T-cell (primary cell): ENCODE data around the gene SHISA8. TPM values are rescaled to one million over a fixed set of nuclear protein-coding genes. Genes with fewer than 3 reads are reported as not detected.

ENCODE experiments used
- ATAC-seq, 4 experiments: fragments of 200-7000 bp in 3 of 4; fragments of 150-1000 bp in 1 of 4; cut with Tn5 transposase; replicated peaks in 1 of 4; 1 replicate in 3 of 4; 2 replicates in 1 of 4; pipeline ENCODE4 v1.10.0; 2021; ENCODE audit warnings: moderate library complexity in 3 of 4, mild to moderate bottlenecking in 2 of 4, moderate number of reproducible peaks in 1 of 4
- CTCF ChIA-PET, 2 donors: fragments of 300-600 bp; sonication (Branson Sonifier 250); formaldehyde crosslinking; loops; one replicate each; lab custom pipeline; 2022; ENCODE audit warnings: antibody characterized with exemption in 2 of 2; lab: Charles Lee
- POLR2A ChIA-PET, 2 donors: fragments of 300-600 bp; sonication (Branson Sonifier 250); formaldehyde crosslinking; loops; one replicate each; lab custom pipeline; 2022; ENCODE audit warnings: antibody characterized with exemption in 2 of 2; lab: Charles Lee
- DNase-seq, 35 experiments: peaks; one replicate each; pipeline versions ENCODE4 v3.0.0 to v3.0.0-alpha.2; 2013 to 2023
- H3K27ac ChIP-seq: one replicate; pipeline ENCODE4 v1.5.1; 2013; ENCODE audit warnings: low read length
- H3K27me3 ChIP-seq, 2 experiments: replicated peaks in 1 of 2; 1 replicate in 1 of 2; 2 replicates in 1 of 2; pipeline versions ENCODE4 v1.6.1 to v1.7.0; 2013; ENCODE audit warnings: low read length in 1 of 2, mixed read lengths in 1 of 2; ENCODE audit not compliant: control insufficient read depth in 2 of 2, insufficient read depth in 2 of 2; ENCODE audit errors: extremely low read depth in 1 of 2
- H3K36me3 ChIP-seq, 2 donors: 1 replicate in 1 of 2; 2 replicates in 1 of 2; pipeline versions ENCODE4 v1.6.1 to v1.7.0; 2013; ENCODE audit warnings: low read length in 1 of 2; ENCODE audit not compliant: control insufficient read depth in 2 of 2, insufficient read depth in 1 of 2; ENCODE audit errors: extremely low read depth in 1 of 2
- H3K4me1 ChIP-seq, 2 experiments: 1 replicate in 1 of 2; 2 replicates in 1 of 2; pipeline versions ENCODE4 v1.6.1 to v1.7.0; 2013; ENCODE audit warnings: low read length in 2 of 2, mixed read lengths in 1 of 2; ENCODE audit not compliant: insufficient read depth in 2 of 2, control insufficient read depth in 1 of 2; ENCODE audit errors: extremely low read depth in 1 of 2
- H3K4me3 ChIP-seq, 2 donors: 1 replicate in 1 of 2; 2 replicates in 1 of 2; pipeline versions ENCODE4 v1.5.1 to v1.7.0; 2013; ENCODE audit warnings: mild to moderate bottlenecking in 2 of 2, low read length in 1 of 2, moderate library complexity in 1 of 2; ENCODE audit not compliant: control insufficient read depth in 1 of 2; ENCODE audit errors: extremely low read depth in 1 of 2
- H3K9me3 ChIP-seq: 2 replicates; pipeline ENCODE4 v1.7.0; 2013
- H3K27ac Mint-ChIP-seq, 2 donors: one replicate each; pipeline ENCODE4 v1.8.0; 2020 to 2021; ENCODE audit warnings: mild to moderate bottlenecking in 2 of 2, mixed read lengths in 2 of 2
- H3K27me3 Mint-ChIP-seq, 2 donors: one replicate each; pipeline ENCODE4 v1.8.0; 2021 to 2022; ENCODE audit warnings: mixed read lengths in 2 of 2
- H3K36me3 Mint-ChIP-seq: one replicate; pipeline ENCODE4 v1.8.0; 2021; ENCODE audit warnings: mixed read lengths
- H3K4me1 Mint-ChIP-seq, 3 donors: one replicate each; pipeline ENCODE4 v1.8.0; 2020 to 2022; ENCODE audit warnings: mixed read lengths in 3 of 3, mild to moderate bottlenecking in 1 of 3
- H3K4me3 Mint-ChIP-seq, 3 donors: one replicate each; pipeline ENCODE4 v1.8.0; 2020 to 2022; ENCODE audit warnings: mild to moderate bottlenecking in 3 of 3, mixed read lengths in 3 of 3, moderate library complexity in 3 of 3
- H3K9me3 Mint-ChIP-seq, 3 donors: one replicate each; pipeline ENCODE4 v1.8.0; 2020 to 2022; ENCODE audit warnings: mixed read lengths in 3 of 3
- WGBS: methylation state at CpG from one replicate; pipeline ENCODE4 v1.1.5; 2013; ENCODE audit warnings: missing lambda C conversion rate; ENCODE audit not compliant: insufficient coverage; 5-methylcytosine and 5-hydroxymethylcytosine counted together
- total RNA-seq, 35 experiments: library from RNA in 6 of 35; stranded (reverse) in 6 of 35; fragments of 120-200 nt in 1 of 35; gene quantifications; one replicate each; pipeline versions ENCODE4 v1.2.1 to v1.2.4 and lab custom pipeline; 2013 to 2026

The SHISA8 gene
- total RNA-seq, 5 donors from 2014 or later (not counting 1 experiment from before 2014, with no cell fraction given), result 0.56 to 1.2 (median 0.75) TPM; not detected in 1

- H3K27ac ChIP-seq, result peak overlapping the region; percentile 84
- Mint-ChIP-seq H3K27me3 (no peaks in the 10 kb centered on the region), H3K36me3 (peaks cover 6% of the 10 kb centered on the region), H3K4me1 (peaks cover 53 to 73% (median 68%) of the 10 kb centered on the region in 3 donors), H3K4me3 (peak overlapping the region; percentile 42 to 59 (median 47)), H3K9me3 (no peaks in the 10 kb centered on the region), H3K27ac (peak overlapping the region; percentile 92 to 95)
- no peaks in the 10 kb centered on the region for H3K9me3 ChIP-seq
- peaks cover 0 to 7% of the 10 kb centered on the region in 2 donors for H3K36me3 ChIP-seq
- ChIA-PET CTCF (interaction anchor here (0.5 to 1.3 kb wide), 10 partner anchors 10 to 757 kb away, joined by 3 to 10 read pairs (median 4); partner anchors contain the start of genes CCDC134 (in 1 of the 2) and SREBF2 (in 1 of the 2)), POLR2A (interaction anchor here (0.5 to 1.7 kb wide), 9 partner anchors 10 to 163 kb away, joined by 3 to 8 read pairs (median 5); partner anchors contain the start of genes CCDC134 (in 1 of the 2) and MEI1 (in 1 of the 2))
- 3% methylated on average over 3 of the region's 4 CpGs for WGBS
- ATAC-seq (peak; percentile 59 to 90 (median 88)), DNase-seq (peak in 26 of 35 experiments; percentile 2 to 57 (median 22))
- H3K4me3 ChIP-seq, result no peak overlapping the region
- no peaks in the 10 kb centered on the region for H3K27me3 ChIP-seq
- peaks cover 17 to 54% of the 10 kb centered on the region in 2 experiments for H3K4me1 ChIP-seq
Observed at GRCh38 chr22:41862160-41862529, 52.7 kb downstream of the SHISA8 start.

Other genes starting within 250 kb of the SHISA8 start
- gene SNU13, start 226.2 kb downstream of the SHISA8 start, total RNA-seq, result 100 to 1,000 TPM; 108 to 145 (median 122) TPM
- gene MEI1, start 215.6 kb downstream of the SHISA8 start, total RNA-seq, result 10 to 100 TPM; 52.7 to 89.2 (median 72.9) TPM
- gene CCDC134, start 114.4 kb downstream of the SHISA8 start, total RNA-seq, result 10 to 100 TPM; 14.4 to 21.7 (median 16.7) TPM
- gene SREBF2, start 82.0 kb downstream of the SHISA8 start, total RNA-seq, result 100 to 1,000 TPM in 3 of 5 donors, 10 to 100 TPM in 2; 71.9 to 128 (median 112) TPM
- 10 to 100 TPM; 11.4 to 22.5 (median 15.4) TPM for gene TNFRSF13C, start 11.7 kb upstream of the SHISA8 start, total RNA-seq
- gene CENPM, start 32.1 kb upstream of the SHISA8 start, total RNA-seq, result 10 to 100 TPM in 2 of 5 donors, 1 to 10 TPM in 3; 5.1 to 16.7 (median 7.9) TPM
- gene SEPTIN3, start 54.4 kb upstream of the SHISA8 start, total RNA-seq, result under 1 TPM; 0.10 to 0.30 (median 0.23) TPM
- 1 to 10 TPM; 1.5 to 2.8 (median 2.2) TPM for gene WBP2NL, start 83.7 kb upstream of the SHISA8 start, total RNA-seq
- gene NAGA, start 155.7 kb upstream of the SHISA8 start, total RNA-seq, result 10 to 100 TPM in 3 of 5 donors, 1 to 10 TPM in 2; 6.9 to 14.3 (median 11.6) TPM
- gene PHETA2, start 159.2 kb upstream of the SHISA8 start, total RNA-seq, result 1 to 10 TPM in 3 of 5 donors, under 1 TPM in 2; 0.83 to 2.0 (median 1.5) TPM
- gene SMDT1, start 164.6 kb upstream of the SHISA8 start, total RNA-seq, result 100 to 1,000 TPM; 101 to 176 (median 114) TPM
- 10 to 100 TPM; 36.6 to 52.3 (median 39.6) TPM for gene NDUFA6, start 175.7 kb upstream of the SHISA8 start, total RNA-seq
- gene CYP2D6, start 215.7 kb upstream of the SHISA8 start, total RNA-seq, result 1 to 10 TPM; 4.5 to 9.8 (median 8.6) TPM